GM18499 (cell line): ENCODE measurements around the gene MPHOSPH9.
"Not testable (repeated sequence)": the region's sequence is repeated elsewhere in the genome, so short reads cannot be mapped to it uniquely, and the experiment has no call there.

ENCODE experiments used
- ATAC-seq: cut with Tn5 transposase; IDR thresholded peaks from one replicate; pipeline ENCODE4 v1.9.1; 2021; ENCODE audit warnings: moderate number of reproducible peaks; ENCODE audit not compliant: insufficient read depth, unreplicated experiment

MPHOSPH9 gene

DNA sequence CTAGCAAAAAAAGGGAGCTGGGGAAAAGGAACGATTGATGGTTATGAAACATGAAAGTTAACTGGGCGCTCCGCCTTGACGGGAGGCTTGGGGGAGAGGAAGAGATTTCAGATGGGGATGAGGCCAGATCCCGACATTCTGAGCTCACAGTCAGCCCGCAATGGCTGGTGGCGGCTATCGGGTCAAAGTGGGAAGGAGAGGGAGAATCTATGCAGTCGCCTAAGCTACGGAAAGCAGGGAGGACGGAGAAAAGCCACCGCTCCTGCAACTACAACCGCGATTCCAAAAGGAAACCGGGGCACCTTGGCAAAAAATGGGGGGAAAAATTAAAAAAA lies 502 bp downstream of the MPHOSPH9 start:
- no peak for ATAC-seq

DNA sequence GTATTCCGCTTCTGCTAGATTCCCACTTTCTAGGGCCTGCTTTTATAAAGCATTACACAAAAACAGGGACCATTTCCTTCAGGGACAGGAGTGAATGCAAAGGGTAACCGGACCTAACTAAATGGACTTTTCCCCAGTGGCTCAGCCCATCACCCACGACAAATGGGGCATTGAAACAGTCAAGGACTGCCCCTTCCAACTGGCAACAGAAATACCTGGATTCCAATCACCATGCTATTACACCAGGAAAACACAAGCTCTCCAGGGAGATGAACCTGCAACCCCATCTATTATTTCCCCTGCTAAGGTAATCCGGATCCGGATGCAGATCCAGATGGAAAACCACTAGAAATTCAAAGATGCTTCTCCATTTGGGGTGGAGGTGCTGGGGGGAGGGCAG lies 1.0 kb downstream of the MPHOSPH9 start:
- no peak for ATAC-seq

DNA sequence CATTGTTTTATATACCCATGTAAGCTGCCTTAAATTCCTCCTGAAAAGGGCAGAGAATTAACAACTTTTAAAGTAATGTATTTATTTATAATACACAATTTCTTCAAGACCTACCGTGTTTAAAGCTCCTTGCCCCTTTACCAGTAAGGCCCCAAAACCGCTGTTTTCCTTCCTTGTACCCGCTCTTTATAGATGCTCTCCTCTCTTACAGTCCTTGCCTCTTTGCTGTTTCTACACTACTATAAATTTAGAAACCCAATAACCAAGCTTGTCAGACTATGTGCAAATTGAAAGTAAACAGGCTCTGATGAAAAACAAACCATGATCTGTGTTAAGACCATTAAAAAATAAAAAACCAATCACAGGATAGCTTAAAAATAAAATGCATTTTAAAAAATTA lies 3.9 kb downstream of the MPHOSPH9 start:
- ATAC-seq: no peak

DNA sequence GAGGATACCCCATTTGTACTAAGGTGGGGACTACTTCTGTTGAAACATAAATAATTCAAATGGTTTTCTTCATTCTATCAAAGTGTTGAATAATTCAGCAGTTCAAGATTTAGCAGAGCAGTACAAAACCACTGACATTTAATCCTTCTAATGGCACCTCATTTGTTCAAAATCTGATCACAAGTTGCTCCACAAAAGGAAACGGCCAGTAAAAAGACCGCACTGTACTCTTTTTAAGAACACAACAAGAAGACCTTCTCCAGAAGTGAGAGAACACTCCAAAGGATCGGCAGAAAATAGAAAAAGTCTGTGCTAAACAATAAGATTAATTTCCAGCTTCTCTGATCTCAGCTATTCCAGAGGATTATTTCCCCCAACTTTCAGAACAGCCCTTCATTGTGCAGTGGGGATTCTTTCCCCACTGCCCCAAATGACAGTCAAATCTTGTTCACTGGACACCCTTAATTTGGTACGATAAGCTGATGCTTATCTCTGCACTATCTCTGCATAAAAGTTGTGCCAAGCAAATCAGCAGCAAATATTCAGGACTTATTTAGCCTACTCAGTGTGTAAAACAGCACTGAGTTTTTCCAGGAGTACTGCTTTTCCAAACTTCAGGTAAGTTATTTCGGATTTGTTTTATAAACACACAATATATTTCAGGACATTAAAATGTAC lies 5.2 kb downstream of the MPHOSPH9 start:
- ATAC-seq: no peak

DNA sequence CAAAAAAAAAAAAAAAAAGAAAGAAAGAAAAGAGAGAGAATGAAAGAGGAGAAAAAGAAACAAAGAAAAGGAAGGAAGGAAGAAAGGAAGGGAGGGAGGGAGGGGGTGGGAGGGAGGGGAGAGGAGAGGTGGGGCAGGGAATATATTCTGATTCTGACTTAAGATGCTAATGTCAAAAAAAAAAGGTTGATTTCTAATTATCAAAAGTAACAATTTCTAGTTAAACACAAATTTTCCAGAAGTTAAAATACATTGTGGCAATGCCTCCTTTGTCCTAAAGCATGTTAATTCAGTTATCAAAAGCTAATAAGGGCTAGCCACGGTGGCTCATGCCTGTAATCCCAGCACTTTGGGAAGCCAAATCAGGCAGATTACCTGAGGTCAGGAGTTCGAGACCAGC lies 7.5 kb downstream of the MPHOSPH9 start:
- ATAC-seq: no peak

DNA sequence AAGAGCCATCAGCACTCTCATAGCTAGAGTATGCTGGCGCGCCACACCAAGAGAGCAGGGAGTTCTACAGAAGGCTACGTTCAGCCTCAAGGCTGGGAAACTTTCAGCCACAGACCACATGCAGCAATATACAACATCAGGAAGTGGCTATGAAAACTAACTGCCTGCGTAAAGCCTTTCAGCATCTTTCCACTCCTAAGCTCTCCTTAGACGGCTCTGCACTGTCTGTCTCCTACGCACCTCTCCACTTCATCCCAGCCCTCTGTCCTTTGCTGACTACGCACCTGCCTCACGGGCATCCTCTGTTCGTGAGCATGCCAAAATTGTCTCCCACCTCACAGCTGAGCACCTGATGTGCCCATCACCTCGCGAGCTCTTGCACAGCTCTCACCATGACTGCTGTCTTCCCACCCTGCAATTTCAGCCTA lies 9.7 kb downstream of the MPHOSPH9 start:
- ATAC-seq: no peak

DNA sequence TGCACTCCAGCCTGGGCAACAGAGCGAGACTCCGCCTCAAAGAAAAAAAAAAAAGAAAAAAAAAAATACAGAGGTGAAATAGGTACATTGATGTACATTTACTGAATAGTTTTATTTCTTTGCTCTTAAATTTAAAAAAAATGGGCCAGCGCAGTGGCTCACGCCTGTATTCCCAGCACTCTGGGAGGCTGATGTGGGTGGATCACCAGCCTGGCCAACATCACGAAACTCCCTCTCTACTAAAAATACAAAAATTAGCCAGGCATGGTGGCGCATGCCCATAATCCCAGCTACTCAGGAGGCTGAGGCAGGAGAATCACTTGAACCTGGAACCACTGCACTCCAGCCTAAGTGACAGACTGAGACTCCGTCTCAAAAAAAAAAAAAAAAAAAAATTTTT lies 25.1 kb downstream of the MPHOSPH9 start:
- ATAC-seq: not testable (repeated sequence)

DNA sequence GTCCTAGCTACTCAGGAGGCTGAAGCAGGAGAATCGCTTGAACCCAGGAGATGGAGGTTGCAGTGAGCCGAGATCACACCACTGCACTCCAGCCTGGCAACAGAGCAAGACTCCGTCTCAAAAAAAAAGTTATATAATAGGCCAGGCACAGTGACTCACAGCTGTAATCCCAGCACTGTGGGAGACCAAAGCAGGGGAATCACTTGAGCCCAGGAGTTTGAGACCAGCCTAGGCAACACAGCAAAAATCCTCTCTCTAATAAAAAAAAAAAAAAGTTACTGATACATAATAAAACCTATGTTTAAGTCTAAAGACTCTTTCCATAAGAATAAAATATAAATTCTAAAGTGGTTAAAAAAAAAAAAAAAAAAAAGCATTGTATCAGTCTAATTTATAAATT lies 26.1 kb downstream of the MPHOSPH9 start:
- ATAC-seq: not testable (repeated sequence)

DNA sequence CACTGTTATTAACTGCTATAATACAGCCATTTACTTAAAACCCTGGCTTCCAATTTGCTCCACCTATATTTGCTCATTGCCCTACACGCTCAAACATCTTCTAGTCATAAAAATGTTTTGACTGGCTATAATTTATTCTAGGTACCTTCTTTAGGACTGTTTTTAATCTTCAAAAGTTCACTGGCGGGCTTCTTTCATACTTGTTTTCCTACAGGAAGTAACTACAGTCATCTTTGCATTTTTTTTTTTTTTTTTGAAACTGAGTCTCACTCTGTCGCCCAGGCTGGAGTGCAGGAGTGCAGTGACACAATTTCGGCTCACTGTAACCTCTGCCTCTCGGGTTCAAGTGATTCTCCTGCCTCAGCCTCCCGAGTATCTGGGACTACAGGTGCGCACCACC lies 32.5 kb downstream of the MPHOSPH9 start:
- ATAC-seq: no peak

DNA sequence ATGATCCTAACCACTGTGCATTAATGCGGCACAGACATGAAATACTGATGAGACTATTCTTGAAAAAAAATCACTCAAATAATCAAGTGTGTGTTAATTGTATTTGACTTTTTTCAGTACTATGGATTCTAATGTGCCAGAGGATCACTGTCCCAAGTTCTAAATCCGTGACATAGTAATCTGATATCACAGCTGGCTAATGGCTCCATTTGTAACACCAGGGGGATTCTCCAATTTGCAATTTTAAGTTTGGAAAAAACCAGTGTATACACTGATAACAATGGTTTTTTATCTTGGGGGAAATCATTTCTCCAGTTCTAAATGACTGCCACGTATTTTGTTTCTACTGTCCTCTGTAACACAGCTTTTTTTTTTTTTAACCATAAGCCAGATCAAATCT lies 33.0 kb downstream of the MPHOSPH9 start:
- ATAC-seq: no peak

DNA sequence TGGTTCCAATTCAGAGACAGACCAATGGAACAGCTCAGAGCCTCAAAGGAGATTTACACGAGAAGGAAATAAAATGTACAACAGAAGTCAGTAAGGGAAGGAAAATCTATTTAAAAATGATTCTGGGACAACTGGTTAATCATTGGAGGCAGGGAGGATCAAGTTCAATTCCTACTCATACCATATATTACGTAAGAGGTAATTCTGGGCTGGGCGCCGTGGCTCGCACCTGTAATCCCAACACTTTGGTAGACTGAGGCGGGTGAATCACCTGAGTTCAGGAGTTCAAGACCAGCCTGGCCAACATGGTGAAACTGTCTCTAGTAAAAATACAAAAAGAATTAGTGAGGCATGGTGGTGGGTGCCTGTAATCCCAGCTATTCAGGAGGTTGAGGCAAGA lies 45.3 kb downstream of the MPHOSPH9 start:
- no peak for ATAC-seq

DNA sequence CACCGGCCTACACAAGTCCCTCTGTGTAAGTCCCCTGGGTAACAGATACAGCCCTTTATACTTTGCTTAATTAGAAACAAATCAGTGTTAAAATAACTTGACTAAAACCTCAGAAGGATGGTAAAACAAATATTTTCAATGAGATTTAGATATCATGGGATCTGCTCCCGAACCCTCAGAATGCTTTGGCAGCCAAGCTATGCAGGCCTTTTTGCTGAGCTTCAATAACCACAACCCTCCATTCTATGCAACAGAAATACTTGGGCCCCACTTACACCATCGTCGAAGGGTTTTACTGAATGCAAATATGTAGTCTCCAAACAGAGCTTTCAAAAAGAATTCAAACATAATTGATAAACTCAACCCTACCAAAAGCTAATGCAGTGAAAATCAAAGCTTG lies 52.8 kb downstream of the MPHOSPH9 start:
- no peak for ATAC-seq

DNA sequence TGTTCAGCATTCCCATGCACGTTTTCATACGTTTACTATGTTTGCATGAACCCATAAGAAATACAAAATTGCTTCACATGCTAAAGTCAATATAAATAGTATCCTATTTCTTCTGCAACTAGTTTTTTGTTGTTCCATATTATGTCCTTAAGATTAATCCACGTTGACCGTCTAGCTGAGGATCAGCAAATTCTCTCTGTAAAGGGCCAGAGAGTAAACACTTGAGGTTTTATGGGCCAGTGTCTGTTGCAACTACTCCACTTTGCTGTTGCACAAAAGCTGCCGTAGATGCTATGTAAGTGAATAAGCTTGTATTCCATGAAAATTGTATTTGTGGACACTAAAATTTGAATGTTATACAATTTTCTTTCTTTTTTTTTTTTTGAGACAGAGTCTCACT lies 61.0 kb downstream of the MPHOSPH9 start:
- no peak for ATAC-seq

DNA sequence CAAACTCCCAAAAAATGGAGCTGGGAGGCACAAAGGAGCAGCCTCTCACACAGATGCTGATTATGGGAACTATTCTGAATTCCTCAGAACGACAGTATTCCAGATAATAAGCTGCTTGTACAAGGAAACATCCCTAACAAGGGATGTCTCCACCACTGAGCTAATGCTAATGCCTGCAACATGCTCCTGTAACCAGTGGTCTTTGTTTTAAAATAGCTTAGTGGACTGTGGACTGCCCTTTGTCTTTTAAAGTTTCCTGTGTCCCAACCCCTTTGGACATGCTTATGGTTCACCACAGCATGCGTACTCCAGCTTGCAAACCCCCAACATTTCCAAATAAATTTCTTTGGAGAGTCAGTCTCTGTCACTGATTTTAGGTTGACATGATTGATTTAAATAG lies 65.6 kb downstream of the MPHOSPH9 start:
- ATAC-seq: no peak

DNA sequence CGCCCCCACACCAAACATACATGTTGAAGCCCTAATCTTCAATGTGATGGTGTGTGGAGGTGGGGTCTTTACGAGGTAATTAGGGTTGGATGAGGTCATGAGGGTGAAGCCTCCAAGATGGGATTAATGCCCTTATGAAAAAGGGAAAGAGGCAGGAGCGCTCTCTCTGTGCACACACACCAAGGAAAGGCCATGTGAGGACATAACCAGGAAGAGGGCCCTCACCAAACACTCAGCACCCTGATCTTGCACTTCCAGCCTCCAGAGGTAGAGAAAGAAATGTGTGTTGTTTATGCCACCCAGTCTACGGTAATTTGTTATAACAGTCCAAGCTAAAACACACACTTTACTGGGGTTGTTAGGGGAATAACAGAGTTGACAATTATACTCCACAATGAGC lies 67.4 kb downstream of the MPHOSPH9 start:
- no peak for ATAC-seq

DNA sequence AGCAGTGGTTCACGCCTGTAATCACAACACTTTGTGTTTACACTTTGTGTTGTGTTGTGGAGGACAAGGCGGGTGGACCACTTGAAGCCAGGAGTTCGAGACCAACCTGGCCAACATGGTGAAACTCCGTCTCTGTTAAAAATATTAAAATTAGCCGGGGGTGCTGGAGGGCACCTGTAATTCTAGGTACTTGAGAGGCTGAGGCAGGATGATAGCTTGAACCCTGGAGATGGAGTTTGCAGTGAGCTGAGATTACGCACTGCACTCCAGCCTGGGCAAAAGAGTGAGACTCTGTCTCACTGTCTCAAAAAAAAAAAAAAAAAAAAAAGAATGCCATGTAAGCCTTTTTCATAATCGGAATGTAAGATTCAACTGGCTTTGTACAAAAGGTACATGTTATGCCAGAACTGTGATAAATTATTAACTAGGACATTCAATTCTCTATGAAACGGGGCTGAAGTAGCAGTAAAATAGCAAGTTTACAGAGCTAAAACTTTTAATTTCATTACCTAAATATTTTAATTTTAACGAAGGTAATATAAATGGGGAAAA lies 68.2 kb downstream of the MPHOSPH9 start:
- no peak for ATAC-seq

DNA sequence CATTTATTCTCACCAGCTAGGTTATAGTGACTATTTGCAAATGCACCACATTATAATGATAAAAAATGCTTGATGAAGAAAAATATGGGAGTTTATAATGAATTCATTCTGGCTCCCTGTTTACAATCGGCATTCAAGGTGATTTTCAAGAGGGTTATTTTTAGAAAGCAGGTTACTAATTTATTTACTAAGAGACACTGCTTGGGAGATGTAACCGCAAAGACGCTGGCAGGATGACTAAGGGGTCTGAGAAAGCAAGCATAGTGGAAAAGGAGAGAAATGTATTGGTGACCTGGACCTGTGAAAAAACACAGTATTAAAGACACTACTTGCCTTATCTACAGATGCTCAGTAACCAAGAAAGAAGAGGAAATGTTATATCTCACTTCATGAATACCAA lies 68.7 kb downstream of the MPHOSPH9 start:
- ATAC-seq: no peak

DNA sequence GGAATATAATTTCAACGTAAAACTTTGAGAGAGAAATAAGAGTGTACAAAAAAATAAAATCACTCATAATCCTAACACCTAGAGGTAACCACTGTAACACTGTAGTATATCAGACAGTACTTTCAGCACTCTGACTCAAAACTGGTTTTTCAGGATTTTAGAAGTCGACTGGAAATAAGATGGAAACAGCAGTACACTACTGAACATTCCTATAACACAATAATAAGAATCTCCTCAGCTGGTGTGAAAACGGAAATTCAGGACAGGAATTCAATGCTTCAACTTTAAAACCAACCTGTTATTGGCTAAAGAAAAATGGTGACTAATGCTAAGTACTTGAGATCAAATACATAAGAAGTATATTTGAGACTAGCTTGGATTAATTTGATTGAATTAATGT lies 69.7 kb downstream of the MPHOSPH9 start:
- no peak for ATAC-seq

DNA sequence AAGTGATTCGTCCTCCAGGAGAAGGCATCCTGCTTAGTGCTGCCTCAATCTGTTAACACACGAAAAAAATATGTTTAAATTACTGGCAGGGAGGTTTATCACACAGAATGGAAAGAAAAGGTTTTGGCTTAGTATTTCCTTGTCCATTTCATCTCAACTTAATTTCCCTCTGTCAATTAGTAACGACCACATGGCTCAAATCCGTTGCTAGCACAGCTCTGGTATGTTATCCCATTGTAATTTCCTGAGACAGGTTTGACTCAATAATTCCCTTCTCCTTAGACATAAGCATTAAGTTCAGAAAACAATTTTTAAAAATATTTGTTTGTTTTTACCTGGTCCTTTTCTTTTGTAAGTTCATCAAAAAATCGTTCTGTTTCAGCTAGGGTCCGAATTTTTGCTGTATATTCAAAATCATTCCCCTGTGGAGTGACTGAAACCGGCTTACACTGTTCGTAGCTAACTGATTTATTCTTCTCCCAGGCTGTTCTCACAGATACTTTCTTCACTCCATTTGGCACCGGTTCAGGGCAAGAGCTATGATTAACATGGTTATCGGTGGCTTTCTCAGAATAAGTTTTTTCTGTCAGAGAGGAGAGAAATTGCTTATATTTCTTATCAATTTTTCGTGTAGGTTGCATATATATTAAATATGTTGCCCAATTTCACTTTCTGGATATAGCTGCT lies 72.0 kb downstream of the MPHOSPH9 start:
- no peak for ATAC-seq

DNA sequence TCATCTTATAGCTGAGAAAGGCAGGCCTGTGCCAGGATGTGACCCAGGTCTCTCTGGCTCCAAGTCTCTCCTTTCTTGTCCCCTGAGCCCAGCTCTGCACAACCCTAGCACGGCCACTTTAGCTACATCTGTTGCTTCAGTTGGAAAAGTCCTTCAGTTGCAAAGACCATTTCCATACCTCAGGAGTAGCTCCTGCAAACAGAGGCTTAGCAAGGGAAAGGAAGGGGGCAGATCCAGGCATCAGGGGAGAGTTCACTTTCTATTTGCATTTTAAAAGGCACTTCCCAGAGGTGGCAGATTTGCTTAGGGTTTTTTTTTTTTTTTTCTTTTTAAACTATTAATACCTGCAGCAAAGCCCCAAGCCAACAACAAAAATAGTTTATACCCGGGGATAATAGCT lies 79.0 kb downstream of the MPHOSPH9 start:
- no peak for ATAC-seq

DNA sequence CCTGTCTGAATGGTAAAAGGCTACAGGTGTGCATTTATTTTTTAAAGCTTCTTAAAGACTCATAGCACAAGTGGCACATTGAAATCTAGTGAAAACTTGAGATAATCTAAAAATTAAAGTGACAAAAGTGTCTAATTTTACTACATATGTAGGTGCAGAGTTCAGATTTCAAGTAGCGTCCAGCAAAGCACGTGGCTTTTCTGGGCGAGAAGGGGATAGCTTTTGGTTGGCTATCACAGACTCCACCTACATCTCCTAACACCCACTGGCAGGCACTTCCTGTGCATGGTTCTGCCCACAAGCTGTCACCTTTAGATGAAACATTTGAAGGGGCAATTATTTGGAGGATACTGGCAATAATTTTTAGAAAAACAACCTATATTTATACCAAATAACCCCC lies 80.1 kb downstream of the MPHOSPH9 start:
- no peak for ATAC-seq
